Lower lobe of right lung (tissue), 2 donors: Measurements from ENCODE around the gene MAL. TPM values are rescaled to one million over a fixed set of nuclear protein-coding genes. Genes with fewer than 3 reads are reported as not detected.

Experiments
- ATAC-seq, 2 donors: fragments of 200-7000 bp; cut with Tn5 transposase; one replicate each; pipeline ENCODE4 v1.9.1; 2020 to 2022; ENCODE audit warnings: mild to moderate bottlenecking in 2 of 2, moderate library complexity in 2 of 2
- DNase-seq: peaks from one replicate; pipeline ENCODE4 v3.0.0-alpha.2; 2020
- H3K27ac ChIP-seq: fragments of 200-600 bp; one replicate; pipeline ENCODE4 v1.8.0; 2022
- H3K27me3 ChIP-seq: fragments of 200-600 bp; one replicate; pipeline ENCODE4 v1.8.0; 2022; ENCODE audit warnings: low read depth
- H3K36me3 ChIP-seq: fragments of 200-600 bp; one replicate; pipeline ENCODE4 v1.8.0; 2022; ENCODE audit warnings: mild to moderate bottlenecking
- H3K4me1 ChIP-seq: fragments of 200-600 bp; one replicate; pipeline ENCODE4 v1.8.0; 2022
- H3K4me3 ChIP-seq: fragments of 200-600 bp; one replicate; pipeline ENCODE4 v1.8.0; 2022; ENCODE audit warnings: mild to moderate bottlenecking
- H3K9me3 ChIP-seq: fragments of 200-600 bp; one replicate; pipeline ENCODE4 v1.8.0; 2022
- intact Hi-C: fragments of 100-400 bp; cut with DNase I; formaldehyde crosslinking; loops from one replicate; pipeline ENCODE4 v1.11.0; 2022
- total RNA-seq: library from RNA; stranded (reverse); fragmentation: NEBNext Ultra II Directional; extraction: Animal tissue kit (Norgen Biotek cat#: 25700); gene quantifications from one replicate; pipeline ENCODE4 v1.2.1, GENCODE V29; 2021
- TF ChIP-seq, protein P1 (sequence below): fragments of 200-600 bp; IDR thresholded peaks from one replicate; pipeline ENCODE4 v1.8.0; 2022; ENCODE audit warnings: antibody characterized with exemption, mild to moderate bottlenecking
- donor health status: DM: no; HTN: yes; CAD: no; lungs with severe emphysema.

The MAL gene
- total RNA-seq, 1 donor from 2014 or later = 13.4 TPM

GRCh38 chr2:95015261-95015912 lies 10.1 kb upstream of the MAL start:
- no peaks in the 10 kb centered on the region for H3K36me3 ChIP-seq
- ATAC-seq (no peak), DNase-seq (no peak)
- H3K9me3 ChIP-seq = no peaks in the 10 kb centered on the region
- TF ChIP-seq, protein P1, sequence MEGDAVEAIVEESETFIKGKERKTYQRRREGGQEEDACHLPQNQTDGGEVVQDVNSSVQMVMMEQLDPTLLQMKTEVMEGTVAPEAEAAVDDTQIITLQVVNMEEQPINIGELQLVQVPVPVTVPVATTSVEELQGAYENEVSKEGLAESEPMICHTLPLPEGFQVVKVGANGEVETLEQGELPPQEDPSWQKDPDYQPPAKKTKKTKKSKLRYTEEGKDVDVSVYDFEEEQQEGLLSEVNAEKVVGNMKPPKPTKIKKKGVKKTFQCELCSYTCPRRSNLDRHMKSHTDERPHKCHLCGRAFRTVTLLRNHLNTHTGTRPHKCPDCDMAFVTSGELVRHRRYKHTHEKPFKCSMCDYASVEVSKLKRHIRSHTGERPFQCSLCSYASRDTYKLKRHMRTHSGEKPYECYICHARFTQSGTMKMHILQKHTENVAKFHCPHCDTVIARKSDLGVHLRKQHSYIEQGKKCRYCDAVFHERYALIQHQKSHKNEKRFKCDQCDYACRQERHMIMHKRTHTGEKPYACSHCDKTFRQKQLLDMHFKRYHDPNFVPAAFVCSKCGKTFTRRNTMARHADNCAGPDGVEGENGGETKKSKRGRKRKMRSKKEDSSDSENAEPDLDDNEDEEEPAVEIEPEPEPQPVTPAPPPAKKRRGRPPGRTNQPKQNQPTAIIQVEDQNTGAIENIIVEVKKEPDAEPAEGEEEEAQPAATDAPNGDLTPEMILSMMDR = no peak
- H3K4me3 ChIP-seq = no peak overlapping the region
- H3K4me1 ChIP-seq = no peaks in the 10 kb centered on the region
- intact Hi-C loops = no loop called here
- no peak overlapping the region for H3K27ac ChIP-seq
- H3K27me3 ChIP-seq = no peaks in the 10 kb centered on the region

DNA sequence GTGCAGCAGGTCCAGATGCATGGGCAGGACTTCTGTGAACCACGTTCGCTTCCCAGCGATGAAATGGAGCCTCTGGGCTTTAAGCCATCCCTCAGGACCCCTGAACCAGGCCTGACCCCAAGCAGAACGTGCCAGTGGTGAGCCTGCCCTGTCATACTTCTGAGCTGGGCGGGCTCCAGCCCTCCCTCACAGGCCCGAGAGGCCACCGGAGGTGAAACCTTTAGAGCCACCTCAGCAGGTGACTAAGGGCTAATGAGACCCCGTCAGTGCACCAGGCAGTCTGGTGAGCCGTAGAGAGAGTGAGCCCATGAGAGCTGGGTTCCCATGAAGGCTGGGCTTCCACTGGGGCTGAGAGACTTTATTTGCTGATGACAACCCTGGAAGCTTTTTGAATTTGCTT lies 8.9 kb upstream of the MAL start:
- TF ChIP-seq, protein P1 = no peak
- Histone ChIP-seq H3K4me1 (no peaks in the 10 kb centered on the region), H3K27me3 (no peaks in the 10 kb centered on the region), H3K9me3 (no peaks in the 10 kb centered on the region), H3K4me3 (no peak overlapping the region), H3K27ac (no peak overlapping the region), H3K36me3 (no peaks in the 10 kb centered on the region)
- DNase-seq = no peak
- ATAC-seq = no peak
- intact Hi-C loops = no loop called here

DNA sequence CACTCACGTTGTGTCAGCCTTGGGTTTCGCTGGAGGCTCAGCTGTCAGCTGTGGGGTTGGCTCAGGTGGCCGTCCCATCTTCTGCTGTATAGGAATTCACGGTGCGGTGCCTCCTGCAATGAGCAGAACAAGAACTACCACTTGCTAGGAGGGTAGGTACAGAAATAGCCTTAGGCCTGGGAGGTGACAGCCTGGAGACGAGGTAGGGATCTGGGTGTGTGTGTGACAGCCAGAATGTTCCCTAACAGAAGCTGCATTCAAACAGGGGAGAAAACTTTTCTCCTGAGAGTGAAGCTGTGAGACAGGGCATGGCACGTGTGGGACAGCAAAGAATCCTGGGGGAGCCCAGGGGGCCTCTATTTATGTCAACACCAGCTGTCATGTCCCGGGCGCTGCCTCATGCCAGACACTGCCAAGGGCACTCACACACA lies 8.4 kb upstream of the MAL start:
- no peaks in the 10 kb centered on the region for H3K36me3 ChIP-seq
- TF ChIP-seq, protein P1 = no peak
- no peaks in the 10 kb centered on the region for H3K9me3 ChIP-seq
- DNase-seq = no peak
- no peak overlapping the region for H3K27ac ChIP-seq
- no peak for ATAC-seq
- peaks cover 3% of the 10 kb centered on the region for H3K27me3 ChIP-seq
- intact Hi-C loops = no loop called here
- no peaks in the 10 kb centered on the region for H3K4me1 ChIP-seq
- H3K4me3 ChIP-seq = no peak overlapping the region

DNA sequence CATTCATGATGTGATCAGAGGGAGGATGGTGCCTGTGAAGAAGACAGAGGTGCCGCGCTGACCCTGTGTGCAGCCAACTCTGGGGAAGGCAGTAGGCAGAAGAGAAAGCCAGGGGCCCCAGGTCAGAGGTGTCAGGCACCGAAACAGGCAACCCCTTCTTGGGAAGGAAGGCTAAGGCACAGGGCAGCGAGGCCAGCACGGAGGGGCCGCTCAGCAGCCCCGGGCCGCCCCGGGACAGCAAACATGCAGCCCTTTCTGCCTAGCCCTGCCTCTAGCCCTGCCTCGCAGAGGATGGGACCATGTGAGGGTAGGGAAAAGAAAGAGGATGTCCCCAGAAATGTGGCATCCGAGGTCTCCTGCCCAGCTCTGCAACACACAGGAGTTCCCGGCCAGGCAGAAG lies 7.7 kb upstream of the MAL start:
- Histone ChIP-seq H3K4me3 (no peak overlapping the region), H3K36me3 (no peaks in the 10 kb centered on the region), H3K27me3 (peaks cover 10% of the 10 kb centered on the region), H3K27ac (no peak overlapping the region), H3K9me3 (no peaks in the 10 kb centered on the region), H3K4me1 (peaks cover 5% of the 10 kb centered on the region)
- no peak for ATAC-seq
- TF ChIP-seq, protein P1 = no peak
- intact Hi-C loops = no loop called here
- no peak for DNase-seq

DNA sequence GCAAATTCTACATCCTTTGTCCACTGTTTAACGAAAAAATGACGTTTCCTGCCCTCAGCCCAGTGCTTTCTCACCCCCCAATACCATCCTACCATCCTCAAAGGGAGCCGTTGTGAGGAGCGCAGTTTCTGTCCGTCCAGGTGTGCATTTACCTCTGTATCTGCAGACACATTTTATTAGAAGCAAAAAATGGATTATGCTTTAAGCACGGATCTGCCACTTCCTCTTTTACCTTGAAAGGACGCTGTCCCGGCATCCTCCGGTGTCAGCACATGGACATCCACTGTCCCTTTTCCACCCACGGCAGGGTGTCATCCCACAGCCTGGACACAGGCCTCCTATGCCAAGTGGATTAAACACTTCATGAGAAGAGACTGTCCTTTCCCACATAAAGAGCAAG lies 7.2 kb upstream of the MAL start:
- H3K27me3 ChIP-seq = peaks cover 11% of the 10 kb centered on the region
- no peak overlapping the region for H3K4me3 ChIP-seq
- no peaks in the 10 kb centered on the region for H3K9me3 ChIP-seq
- DNase-seq (no peak), ATAC-seq (no peak)
- peaks cover 5% of the 10 kb centered on the region for H3K4me1 ChIP-seq
- no peaks in the 10 kb centered on the region for H3K36me3 ChIP-seq
- no peak overlapping the region for H3K27ac ChIP-seq
- intact Hi-C loops = no loop called here
- TF ChIP-seq, protein P1 = no peak
